ENCODE data around the gene MAST3. TPM values are rescaled to one million over a fixed set of nuclear protein-coding genes. Genes with fewer than 3 reads are reported as not detected.

Gene MAST3
- total and polyA plus RNA-seq, 12 donors = 1.6 to 19.1 (median 11.4) TPM

- intact Hi-C loops (cut with DNase I) = loop anchor here in 1 of 2 donors (5.0 kb wide), 1 partner anchor 57 kb away; no protein-coding TSS in a partner anchor
- WGBS, 4 donors = 90 to 95% (median 91%) methylated on average over 25 to 66 of the region's 66 CpGs
These were observed 71.2 kb downstream of the MAST3 start for GRCh38 chr19:18168673-18169381.

GRCh38 chr19:18170714-18171255 is 73.2 kb downstream of the MAST3 start:
- 24 to 42% (median 28%) methylated on average over 11 to 16 of the region's 16 CpGs for WGBS, 4 donors
- Histone ChIP-seq H3K4me1 (replicated peaks in 1 of 2) (peaks cover 21 to 27% of the 10 kb centered on the region in 2 donors), H3K36me3 (replicated peaks in 1 of 2) (peaks cover 0 to 42% of the 10 kb centered on the region in 2 donors), H3K27ac (peak overlapping the region; percentile 66 to 97 (median 92)), H3K4me3 (peak overlapping the region in 1 of 4 donors; percentile 10), H3K27me3 (no peaks in the 10 kb centered on the region), H3K9me3 (replicated peaks in 1 of 3) (no peaks in the 10 kb centered on the region)
- peak; percentile 56 to 83 (median 75) for DNase-seq
- TF ChIP-seq POLR2A (IDR thresholded peaks at IDR 0.05) = peak; percentile 32 to 46
- peak in 2 of 6 experiments; percentile 3 to 15 for TF ChIP-seq CTCF (IDR thresholded peaks at IDR 0.05)
- intact Hi-C loops (cut with DNase I) = no loop called here

More at GRCh38 chr19:18168673-18169381, 71.2 kb downstream of the MAST3 start:
- no peaks in the 10 kb centered on the region for H3K9me3 ChIP-seq (replicated peaks in 1 of 3)
- peaks cover 21 to 22% of the 10 kb centered on the region in 2 donors for H3K4me1 ChIP-seq (replicated peaks in 1 of 2)
- TF ChIP-seq CTCF (IDR thresholded peaks at IDR 0.05) = no peak
- TF ChIP-seq POLR2A (IDR thresholded peaks at IDR 0.05) = no peak
- H3K4me3 ChIP-seq = no peak overlapping the region
- H3K27me3 ChIP-seq = no peaks in the 10 kb centered on the region
- DNase-seq = peak in 2 of 7 donors; percentile 39 to 49
- peaks cover 0 to 61% of the 10 kb centered on the region in 2 donors for H3K36me3 ChIP-seq (replicated peaks in 1 of 2)
- peak overlapping the region in 4 of 5 donors; percentile 89 to 97 (median 92) for H3K27ac ChIP-seq

GRCh38 chr19:18171605-18172327 is 74.2 kb downstream of the MAST3 start:
- H3K27ac ChIP-seq = peak overlapping the region; percentile 66 to 97 (median 92)
- peaks cover 0 to 32% of the 10 kb centered on the region in 2 donors for H3K36me3 ChIP-seq (replicated peaks in 1 of 2)
- H3K4me3 ChIP-seq = no peak overlapping the region
- intact Hi-C loops (cut with DNase I) = no loop called here
- H3K27me3 ChIP-seq = no peaks in the 10 kb centered on the region
- peak; percentile 48 to 81 (median 66) for DNase-seq
- TF ChIP-seq POLR2A (IDR thresholded peaks at IDR 0.05) (no peak), CTCF (IDR thresholded peaks at IDR 0.05) (no peak)
- peaks cover 21 to 27% of the 10 kb centered on the region in 2 donors for H3K4me1 ChIP-seq (replicated peaks in 1 of 2)
- WGBS, 4 donors = 54 to 74% (median 67%) methylated on average over 8 of the region's 8 CpGs
- H3K9me3 ChIP-seq (replicated peaks in 1 of 3) = no peaks in the 10 kb centered on the region
